Liver (tissue), 9 donors: ENCODE results near the gene BRMS1L. TPM values are rescaled to one million over a fixed set of nuclear protein-coding genes. Genes with fewer than 3 reads are reported as not detected.

Experiments used
- DNase-seq: peaks from one replicate; pipeline ENCODE4 v3.0.0-alpha.2; 2017; ENCODE audit warnings: low spot score
- H3K27ac ChIP-seq, 2 donors: one replicate each; pipeline ENCODE4 v1.7.0; 2013; ENCODE audit warnings: inconsistent platforms in 2 of 2, low read length in 2 of 2, control low read depth in 1 of 2, low read depth in 1 of 2, mild to moderate bottlenecking in 1 of 2
- H3K27me3 ChIP-seq, 4 donors: one replicate each; pipeline versions ENCODE4 v1.6.1 to v1.7.0; 2013; ENCODE audit warnings: low read length in 3 of 4, inconsistent platforms in 1 of 4, mild to moderate bottlenecking in 1 of 4, moderate library complexity in 1 of 4; ENCODE audit not compliant: control insufficient read depth in 4 of 4, insufficient read depth in 4 of 4
- H3K36me3 ChIP-seq, 4 donors: one replicate each; pipeline versions ENCODE4 v1.6.1 to v1.7.0; 2013; ENCODE audit warnings: low read length in 3 of 4, mild to moderate bottlenecking in 3 of 4, low read depth in 1 of 4, moderate library complexity in 1 of 4; ENCODE audit not compliant: control insufficient read depth in 4 of 4, insufficient read depth in 3 of 4
- H3K4me1 ChIP-seq, 4 donors: one replicate each; pipeline versions ENCODE4 v1.6.1 to v1.7.0; 2013; ENCODE audit warnings: low read length in 3 of 4, mild to moderate bottlenecking in 3 of 4, moderate library complexity in 1 of 4; ENCODE audit not compliant: control insufficient read depth in 4 of 4, insufficient read depth in 4 of 4
- H3K4me3 ChIP-seq, 3 donors: one replicate each; pipeline versions ENCODE4 v1.6.1 to v1.7.0; 2013; ENCODE audit warnings: low read length in 3 of 3, control low read depth in 1 of 3, low read depth in 1 of 3, mild to moderate bottlenecking in 1 of 3
- H3K9ac ChIP-seq, 2 donors: one replicate each; pipeline ENCODE4 v1.7.0; 2013; ENCODE audit warnings: low read length in 2 of 2, mild to moderate bottlenecking in 2 of 2, moderate library complexity in 2 of 2, control low read depth in 1 of 2, low read depth in 1 of 2
- H3K9me3 ChIP-seq, 4 donors: one replicate each; pipeline versions ENCODE4 v1.6.1 to v1.7.0; 2013; ENCODE audit warnings: low read length in 3 of 4; ENCODE audit not compliant: control insufficient read depth in 4 of 4
- EGR1 ChIP-seq, 2 donors: IDR thresholded peaks; 2 replicates each; pipeline ENCODE4 v1.6.1; 2016 to 2018; ENCODE audit warnings: antibody characterized with exemption in 2 of 2, low read depth in 2 of 2
- FOXA1 ChIP-seq: IDR thresholded peaks from 2 replicates; pipeline ENCODE4 v1.6.1; 2016; ENCODE audit warnings: antibody characterized with exemption
- FOXA2 ChIP-seq: IDR thresholded peaks from 2 replicates; pipeline ENCODE4 v1.6.1; 2016; ENCODE audit warnings: antibody characterized with exemption
- GABPA ChIP-seq, 2 donors: IDR thresholded peaks in 1 of 2; conservative IDR thresholded peaks in 1 of 2; 2 replicates each; pipeline ENCODE4 v1.6.1; 2016; ENCODE audit warnings: antibody characterized with exemption in 2 of 2, mild to moderate bottlenecking in 1 of 2, moderate library complexity in 1 of 2
- HNF4A ChIP-seq, 2 donors: conservative IDR thresholded peaks; 2 replicates each; pipeline ENCODE4 v1.6.1; 2016; ENCODE audit warnings: antibody characterized with exemption in 2 of 2, mild to moderate bottlenecking in 2 of 2
- HNF4G ChIP-seq: IDR thresholded peaks from 2 replicates; pipeline ENCODE4 v1.6.1; 2016; ENCODE audit warnings: antibody characterized with exemption
- JUND ChIP-seq, 2 donors: IDR thresholded peaks; 2 replicates each; pipeline ENCODE4 v1.6.1; 2016; ENCODE audit warnings: antibody characterized with exemption in 2 of 2
- NR2F2 ChIP-seq: IDR thresholded peaks from 2 replicates; pipeline ENCODE4 v1.6.1; 2016; ENCODE audit warnings: antibody characterized with exemption
- RAD21 ChIP-seq, 2 donors: IDR thresholded peaks; 2 replicates each; pipeline ENCODE4 v1.6.1; 2016; ENCODE audit warnings: antibody characterized with exemption in 2 of 2, mild to moderate bottlenecking in 2 of 2
- RXRA ChIP-seq, 2 donors: IDR thresholded peaks; 2 replicates each; pipeline ENCODE4 v1.6.1; 2017 to 2018; ENCODE audit warnings: antibody characterized with exemption in 2 of 2, mild to moderate bottlenecking in 1 of 2
- SP1 ChIP-seq: IDR thresholded peaks from 2 replicates; pipeline ENCODE4 v1.6.1; 2018; ENCODE audit warnings: antibody characterized with exemption, mild to moderate bottlenecking
- TAF1 ChIP-seq: conservative IDR thresholded peaks from 2 replicates; pipeline ENCODE4 v1.6.1; 2016; ENCODE audit warnings: antibody characterized with exemption, mild to moderate bottlenecking
- YY1 ChIP-seq: IDR thresholded peaks from 2 replicates; pipeline ENCODE4 v1.6.1; 2016; ENCODE audit warnings: antibody characterized with exemption, mild to moderate bottlenecking
- WGBS: extraction: QIAGEN DNeasy Blood & Tissue Kit; methylation state at CpG from one replicate; pipeline ENCODE4 v1.1.7; 2013; 5-methylcytosine and 5-hydroxymethylcytosine counted together
- polyA plus RNA-seq, 2 donors: library from polyadenylated mRNA; stranded (reverse) in 1 of 2; unstranded in 1 of 2; fragments of 200-250 nt in 1 of 2; fragments of >200 nt in 1 of 2; fragmentation: Nextera tagmentation in 1 of 2; extraction: Ambion mirVana in 1 of 2; gene quantifications; one replicate each; pipeline versions ENCODE4 v1.2.1 to v1.2.3, GENCODE V29; 2013 to 2015
- total RNA-seq, 2 donors: library from RNA; depleted of rRNA; stranded (reverse); fragments of >200 nt; gene quantifications; one replicate each; pipeline ENCODE4 v1.2.3, GENCODE V29; 2014
- TF ChIP-seq, protein P1 (sequence below): IDR thresholded peaks from 2 replicates; pipeline ENCODE4 v1.6.1; 2016; ENCODE audit warnings: antibody characterized with exemption
- TF ChIP-seq, protein P2 (sequence below): IDR thresholded peaks from 2 replicates; pipeline ENCODE4 v1.6.1; 2016; ENCODE audit warnings: antibody characterized with exemption
- TF ChIP-seq, protein P3 (sequence below): IDR thresholded peaks from 2 replicates; pipeline ENCODE4 v1.6.1; 2016; ENCODE audit warnings: antibody characterized with exemption
- TF ChIP-seq, protein P4 (sequence below): IDR thresholded peaks from 2 replicates; pipeline ENCODE4 v1.6.1; 2016; ENCODE audit warnings: antibody characterized with exemption, mild to moderate bottlenecking
- donor health status: healthy.
- donor health status: healthy.
- donor health status: healthy.
- donor health status: healthy.
- donor health status: healthy.

Gene BRMS1L
- total and polyA plus RNA-seq, 4 donors = 2.7 to 3.7 (median 3.4) TPM

DNA sequence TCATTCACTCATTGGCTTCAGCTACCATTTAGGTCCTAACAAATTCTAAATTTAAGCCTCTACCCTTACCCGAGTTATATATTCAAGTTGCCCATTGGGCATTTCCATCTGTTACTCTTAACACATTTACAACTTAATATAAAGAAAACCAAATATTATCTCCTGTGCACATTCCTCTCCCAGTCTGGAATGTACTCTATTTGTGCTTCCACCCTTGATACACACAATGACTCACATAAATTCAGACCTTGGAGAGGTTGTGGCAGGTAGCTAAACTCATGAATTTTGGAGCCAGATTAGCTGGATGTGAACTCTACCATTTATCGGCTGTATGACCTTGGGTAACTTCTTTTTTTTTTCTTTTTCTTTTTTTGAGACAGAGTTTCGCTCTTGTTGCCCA lies 51.1 kb downstream of the BRMS1L start:
- TF ChIP-seq, protein P1, sequence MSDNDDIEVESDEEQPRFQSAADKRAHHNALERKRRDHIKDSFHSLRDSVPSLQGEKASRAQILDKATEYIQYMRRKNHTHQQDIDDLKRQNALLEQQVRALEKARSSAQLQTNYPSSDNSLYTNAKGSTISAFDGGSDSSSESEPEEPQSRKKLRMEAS = no peak
- TF ChIP-seq TAF1 (no peak), FOXA1 (no peak), NR2F2 (no peak), RXRA (IDR thresholded peaks at IDR 0.05) (no peak), RAD21 (IDR thresholded peaks at IDR 0.05) (no peak)
- TF ChIP-seq, protein P2, sequence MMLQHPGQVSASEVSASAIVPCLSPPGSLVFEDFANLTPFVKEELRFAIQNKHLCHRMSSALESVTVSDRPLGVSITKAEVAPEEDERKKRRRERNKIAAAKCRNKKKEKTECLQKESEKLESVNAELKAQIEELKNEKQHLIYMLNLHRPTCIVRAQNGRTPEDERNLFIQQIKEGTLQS = no peak
- TF ChIP-seq, protein P3, sequence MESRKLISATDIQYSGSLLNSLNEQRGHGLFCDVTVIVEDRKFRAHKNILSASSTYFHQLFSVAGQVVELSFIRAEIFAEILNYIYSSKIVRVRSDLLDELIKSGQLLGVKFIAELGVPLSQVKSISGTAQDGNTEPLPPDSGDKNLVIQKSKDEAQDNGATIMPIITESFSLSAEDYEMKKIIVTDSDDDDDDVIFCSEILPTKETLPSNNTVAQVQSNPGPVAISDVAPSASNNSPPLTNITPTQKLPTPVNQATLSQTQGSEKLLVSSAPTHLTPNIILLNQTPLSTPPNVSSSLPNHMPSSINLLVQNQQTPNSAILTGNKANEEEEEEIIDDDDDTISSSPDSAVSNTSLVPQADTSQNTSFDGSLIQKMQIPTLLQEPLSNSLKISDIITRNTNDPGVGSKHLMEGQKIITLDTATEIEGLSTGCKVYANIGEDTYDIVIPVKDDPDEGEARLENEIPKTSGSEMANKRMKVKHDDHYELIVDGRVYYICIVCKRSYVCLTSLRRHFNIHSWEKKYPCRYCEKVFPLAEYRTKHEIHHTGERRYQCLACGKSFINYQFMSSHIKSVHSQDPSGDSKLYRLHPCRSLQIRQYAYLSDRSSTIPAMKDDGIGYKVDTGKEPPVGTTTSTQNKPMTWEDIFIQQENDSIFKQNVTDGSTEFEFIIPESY = no peak
- Histone ChIP-seq H3K27ac (no peak overlapping the region), H3K4me1 (peaks cover 5 to 15% (median 10%) of the 10 kb centered on the region in 4 donors), H3K27me3 (no peaks in the 10 kb centered on the region), H3K36me3 (no peaks in the 10 kb centered on the region), H3K9me3 (no peaks in the 10 kb centered on the region), H3K4me3 (no peak overlapping the region), H3K9ac (no peak overlapping the region)
- no peak for DNase-seq
- WGBS = 88% methylated on average over 3 of the region's 3 CpGs

DNA sequence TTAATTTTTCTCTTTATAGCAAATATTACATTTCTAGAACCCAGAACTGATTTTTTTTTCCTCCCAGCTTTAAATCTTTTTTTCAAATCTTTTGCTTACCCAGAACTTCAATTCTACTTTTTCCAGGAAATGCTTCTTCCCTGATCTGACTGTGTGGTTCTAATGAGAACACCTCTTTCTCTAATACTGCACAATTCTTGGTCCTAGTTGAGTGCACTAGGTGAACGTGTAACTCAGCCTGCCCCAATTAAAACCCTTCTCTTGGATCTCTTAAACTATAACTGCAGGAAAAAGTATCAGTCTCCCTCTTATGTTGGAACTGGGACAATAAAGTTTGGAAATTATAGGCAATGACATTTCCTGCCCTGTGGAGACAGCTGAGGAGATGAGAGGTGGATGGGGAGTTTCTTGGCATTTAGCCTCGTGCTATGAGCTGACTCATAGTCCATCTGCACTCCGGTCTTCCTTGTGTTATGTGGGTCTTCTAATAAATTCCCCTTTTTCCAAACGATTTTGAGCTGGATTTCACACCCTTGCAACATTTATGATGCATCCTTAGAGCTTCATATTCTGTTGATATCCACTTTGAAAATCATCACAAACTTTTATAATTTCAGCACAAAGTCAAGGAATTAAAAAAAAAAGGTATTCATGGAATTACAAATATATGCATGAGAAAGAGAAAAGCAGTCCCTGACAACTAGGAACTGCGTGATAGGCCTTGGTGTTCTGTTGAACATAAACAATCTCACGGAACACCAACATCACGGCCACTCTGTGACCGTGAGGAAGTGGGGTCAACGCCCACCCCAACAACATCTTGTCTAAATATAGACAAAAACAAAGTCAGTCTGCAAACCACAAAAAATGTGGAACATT lies 52.4 kb downstream of the BRMS1L start:
- Histone ChIP-seq H3K4me3 (no peak overlapping the region), H3K27ac (peak overlapping the region in 1 of 2 donors; percentile 44), H3K27me3 (no peaks in the 10 kb centered on the region), H3K9ac (no peak overlapping the region), H3K4me1 (peaks cover 5 to 15% (median 10%) of the 10 kb centered on the region in 4 donors), H3K36me3 (no peaks in the 10 kb centered on the region), H3K9me3 (no peaks in the 10 kb centered on the region)
- WGBS = 48% methylated on average over 9 of the region's 9 CpGs
- DNase-seq = no peak
- TF ChIP-seq TAF1 (no peak), FOXA2 (no peak), RAD21 (IDR thresholded peaks at IDR 0.05) (peak in 1 of 2 donors; percentile 20), RXRA (IDR thresholded peaks at IDR 0.05) (peak in 1 of 2 donors; percentile 21), JUND (IDR thresholded peaks at IDR 0.05) (peak in 1 of 2 donors; percentile 78), HNF4A (conservative IDR thresholded peaks at IDR 0.05) (peak; percentile 13 to 24)

DNA sequence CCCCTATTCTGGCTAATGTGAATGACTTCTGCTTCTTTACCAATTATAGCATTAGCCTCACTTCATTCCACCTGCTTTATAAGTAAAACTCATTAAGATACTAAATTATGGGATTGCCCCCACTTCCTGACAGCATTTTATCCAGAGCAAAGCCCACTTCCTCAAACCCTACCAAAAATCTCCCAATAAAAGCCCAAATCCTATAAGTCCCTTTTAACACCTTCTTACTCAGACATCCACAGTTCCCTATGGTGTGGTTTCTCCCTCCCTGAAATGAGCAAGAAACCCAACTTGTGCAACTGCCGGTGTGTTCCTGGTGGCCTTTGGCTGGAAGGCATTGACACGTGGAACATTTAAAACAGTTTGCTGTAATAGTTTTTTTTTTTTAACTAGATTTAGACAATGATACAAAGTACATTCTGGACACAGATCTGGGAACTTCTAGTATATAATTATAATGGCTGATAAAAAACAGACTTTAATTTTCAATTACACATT lies 53.1 kb downstream of the BRMS1L start:
- H3K9ac ChIP-seq = peak overlapping the region in 1 of 2 donors; percentile 5
- DNase-seq = no peak
- H3K9me3 ChIP-seq = no peaks in the 10 kb centered on the region
- 12% methylated on average over 2 of the region's 2 CpGs for WGBS
- peak overlapping the region in 1 of 2 donors; percentile 44 for H3K27ac ChIP-seq
- no peak overlapping the region for H3K4me3 ChIP-seq
- H3K36me3 ChIP-seq = no peaks in the 10 kb centered on the region
- H3K4me1 ChIP-seq = peaks cover 5 to 15% (median 12%) of the 10 kb centered on the region in 4 donors
- no peaks in the 10 kb centered on the region for H3K27me3 ChIP-seq
- TF ChIP-seq HNF4G (no peak), RXRA (IDR thresholded peaks at IDR 0.05) (peak in 1 of 2 donors; percentile 31), EGR1 (IDR thresholded peaks at IDR 0.05; ENCODE audit: low read depth in 2 of 2) (no peak), SP1 (peak; percentile 29), NR2F2 (no peak), FOXA1 (no peak), YY1 (peak; percentile 47), GABPA (IDR thresholded peaks at IDR 0.05 in 1 of 2, conservative IDR thresholded peaks at IDR 0.05 in 1 of 2) (no peak), HNF4A (conservative IDR thresholded peaks at IDR 0.05) (peak; percentile 57 to 82), JUND (IDR thresholded peaks at IDR 0.05) (peak in 1 of 2 donors; percentile 34)
- TF ChIP-seq, protein P4, sequence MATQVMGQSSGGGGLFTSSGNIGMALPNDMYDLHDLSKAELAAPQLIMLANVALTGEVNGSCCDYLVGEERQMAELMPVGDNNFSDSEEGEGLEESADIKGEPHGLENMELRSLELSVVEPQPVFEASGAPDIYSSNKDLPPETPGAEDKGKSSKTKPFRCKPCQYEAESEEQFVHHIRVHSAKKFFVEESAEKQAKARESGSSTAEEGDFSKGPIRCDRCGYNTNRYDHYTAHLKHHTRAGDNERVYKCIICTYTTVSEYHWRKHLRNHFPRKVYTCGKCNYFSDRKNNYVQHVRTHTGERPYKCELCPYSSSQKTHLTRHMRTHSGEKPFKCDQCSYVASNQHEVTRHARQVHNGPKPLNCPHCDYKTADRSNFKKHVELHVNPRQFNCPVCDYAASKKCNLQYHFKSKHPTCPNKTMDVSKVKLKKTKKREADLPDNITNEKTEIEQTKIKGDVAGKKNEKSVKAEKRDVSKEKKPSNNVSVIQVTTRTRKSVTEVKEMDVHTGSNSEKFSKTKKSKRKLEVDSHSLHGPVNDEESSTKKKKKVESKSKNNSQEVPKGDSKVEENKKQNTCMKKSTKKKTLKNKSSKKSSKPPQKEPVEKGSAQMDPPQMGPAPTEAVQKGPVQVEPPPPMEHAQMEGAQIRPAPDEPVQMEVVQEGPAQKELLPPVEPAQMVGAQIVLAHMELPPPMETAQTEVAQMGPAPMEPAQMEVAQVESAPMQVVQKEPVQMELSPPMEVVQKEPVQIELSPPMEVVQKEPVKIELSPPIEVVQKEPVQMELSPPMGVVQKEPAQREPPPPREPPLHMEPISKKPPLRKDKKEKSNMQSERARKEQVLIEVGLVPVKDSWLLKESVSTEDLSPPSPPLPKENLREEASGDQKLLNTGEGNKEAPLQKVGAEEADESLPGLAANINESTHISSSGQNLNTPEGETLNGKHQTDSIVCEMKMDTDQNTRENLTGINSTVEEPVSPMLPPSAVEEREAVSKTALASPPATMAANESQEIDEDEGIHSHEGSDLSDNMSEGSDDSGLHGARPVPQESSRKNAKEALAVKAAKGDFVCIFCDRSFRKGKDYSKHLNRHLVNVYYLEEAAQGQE = no peak
- TF ChIP-seq, protein P3 = no peak
